Endothelial cell of umbilical vein (primary cell): ENCODE results near the gene FLRT3. TPM values are rescaled to one million over a fixed set of nuclear protein-coding genes. Genes with fewer than 3 reads are reported as not detected.

Experiments used
- Bru-seq: library from RNA; stranded (reverse); fragments of 400-500 nt; gene quantifications from one replicate; lab custom pipeline; 2021; lab: Mats Ljungman, UMichigan
- BruChase-seq, 2 experiments: library from RNA; stranded (reverse); fragments of 400-500 nt; gene quantifications; one replicate each; lab custom pipeline; 2021; lab: Mats Ljungman, UMichigan
- BruUV-seq: library from RNA; stranded (reverse); fragments of 400-500 nt; replicated peaks from 2 replicates; lab custom pipeline; 2021; lab: Mats Ljungman, UMichigan
- CTCF ChIA-PET: fragments of 300-600, 350-600 bp; sonication (Branson Sonifier 250); formaldehyde crosslinking; loops from one replicate; lab custom pipeline; 2021; ENCODE audit warnings: antibody characterized with exemption, inconsistent platforms; lab: Charles Lee
- POLR2A ChIA-PET: fragments of 300-600, 350-600 bp; sonication (Branson Sonifier 250); formaldehyde crosslinking; loops from one replicate; lab custom pipeline; 2021; ENCODE audit warnings: antibody characterized with exemption, inconsistent platforms; lab: Charles Lee
- DNase-seq: peaks from one replicate; pipeline ENCODE4 v3.0.0-alpha.2; 2011; ENCODE audit warnings: low read depth, low spot score
- FAIRE-seq: peaks from 2 replicates; lab custom pipeline; 2011; peaks lifted over from hg19 to GRCh38; lab: Jason Lieb, UNC
- H2AFZ ChIP-seq: 2 replicates; pipeline ENCODE4 v1.6.0; 2012; ENCODE audit warnings: low read depth, low read length, control low read depth, inconsistent platforms
- H3K27ac ChIP-seq: 2 replicates; pipeline ENCODE4 v1.5.1; 2011; ENCODE audit warnings: low read depth, mild to moderate bottlenecking, control low read depth, low read length, moderate library complexity; ENCODE audit not compliant: insufficient read depth
- H3K27me3 ChIP-seq, 2 experiments: 2 replicates each; pipeline versions ENCODE4 v1.6.0 to v1.6.1; 2011; ENCODE audit warnings: low read length in 2 of 2, mixed read lengths in 1 of 2; ENCODE audit not compliant: control insufficient read depth in 2 of 2, insufficient read depth in 2 of 2
- H3K36me3 ChIP-seq, 2 experiments: 2 replicates in 1 of 2; 3 replicates in 1 of 2; pipeline ENCODE4 v1.5.1; 2011; ENCODE audit warnings: low read length in 2 of 2, mild to moderate bottlenecking in 1 of 2, moderate library complexity in 1 of 2; ENCODE audit not compliant: control insufficient read depth in 2 of 2, insufficient read depth in 2 of 2; ENCODE audit errors: extremely low read depth in 1 of 2
- H3K4me1 ChIP-seq: 3 replicates; pipeline ENCODE4 v1.5.1; 2011; ENCODE audit warnings: mild to moderate bottlenecking, low read length; ENCODE audit not compliant: control insufficient read depth, insufficient read depth; ENCODE audit errors: extremely low read depth
- H3K4me2 ChIP-seq: 2 replicates; pipeline ENCODE4 v1.6.1; 2011; ENCODE audit warnings: low read length, control low read depth, mixed read lengths; ENCODE audit not compliant: insufficient read depth
- H3K4me3 ChIP-seq, 3 experiments: fragments of 200-600 bp in 1 of 3; sonication (generic), shearing (Covaris generic) in 1 of 3; replicated peaks in 1 of 3; 2 replicates each; pipeline ENCODE4 v1.5.1; 2011 to 2016; ENCODE audit warnings: control low read depth in 3 of 3, low read length in 3 of 3, mild to moderate bottlenecking in 2 of 3, inconsistent platforms in 1 of 3, low read depth in 1 of 3, moderate library complexity in 1 of 3; ENCODE audit not compliant: insufficient read depth in 1 of 3
- H3K79me2 ChIP-seq: 2 replicates; pipeline ENCODE4 v1.6.0; 2012; ENCODE audit warnings: low read length, inconsistent platforms; ENCODE audit not compliant: control insufficient read depth, insufficient read depth
- H3K9ac ChIP-seq: replicated peaks from 2 replicates; pipeline ENCODE3; 2011; ENCODE audit warnings: low read length, control low read depth; ENCODE audit not compliant: insufficient read depth; ENCODE audit errors: extremely low read depth
- H3K9me1 ChIP-seq: replicated peaks from 3 replicates; pipeline ENCODE4 v1.6.0; 2011; ENCODE audit warnings: mild to moderate bottlenecking, low read length; ENCODE audit not compliant: control insufficient read depth, insufficient read depth; ENCODE audit errors: extremely low read depth
- H3K9me3 ChIP-seq: replicated peaks from 2 replicates; pipeline ENCODE4 v1.5.1; 2012; ENCODE audit warnings: low read length, inconsistent platforms; ENCODE audit not compliant: control insufficient read depth, insufficient read depth
- H4K20me1 ChIP-seq: replicated peaks from 2 replicates; pipeline ENCODE3; 2011; ENCODE audit warnings: mild to moderate bottlenecking, low read length; ENCODE audit not compliant: control insufficient read depth, insufficient read depth; ENCODE audit errors: extremely low read depth
- CTCF ChIP-seq, 2 donors: IDR thresholded peaks; 1 replicate in 1 of 2; 2 replicates in 1 of 2; pipeline ENCODE4 v1.5.1; 2011; ENCODE audit warnings: low read length in 2 of 2, mild to moderate bottlenecking in 2 of 2, moderate library complexity in 2 of 2, control low read depth in 1 of 2, inconsistent platforms in 1 of 2, low read depth in 1 of 2; ENCODE audit not compliant: insufficient read depth in 1 of 2; ENCODE audit errors: extremely low read depth in 1 of 2
- JUN ChIP-seq: IDR thresholded peaks from 2 replicates; pipeline ENCODE4 v1.6.1; 2011; ENCODE audit warnings: borderline replicate concordance, low read depth; ENCODE audit not compliant: insufficient read length, insufficient read depth
- MYC ChIP-seq: IDR thresholded peaks from one replicate; pipeline ENCODE4 v1.6.1; 2011; ENCODE audit warnings: mild to moderate bottlenecking, low read depth, low read length
- dilution Hi-C: fragments of 300-500 bp; cut with MboI; formaldehyde crosslinking; loops from one replicate; pipeline ENCODE4 v1.15.0; 2019; ENCODE audit warnings: low sequenced_read_pairs; ENCODE audit not compliant: extremely low pct_ligation_motif_present
- intact Hi-C: fragments of 100-400 bp; cut with micrococcal nuclease; formaldehyde crosslinking; loops from one replicate; pipeline ENCODE4 v1.10.0; 2022
- long read RNA-seq: library from polyadenylated mRNA; stranded (forward); transcript quantifications from one replicate; pipeline ENCODE4 v2.0.0, GENCODE V29; 2021
- polyA minus RNA-seq, 3 experiments: library from RNA; depleted of rRNA, polyadenylated mRNA; stranded (reverse); fragments of >200 nt; gene quantifications; 1 replicate in 1 of 3; 2 replicates in 2 of 3; pipeline ENCODE4 v1.2.3, GENCODE V29; 2011
- polyA plus RNA-seq, 4 experiments: library from polyadenylated mRNA; depleted of rRNA in 3 of 4; stranded (reverse) in 3 of 4; unstranded in 1 of 4; fragments of >200 nt; gene quantifications; 2 replicates each; pipeline versions ENCODE4 v1.2.1 to v1.2.3, GENCODE V29; 2011 to 2012; ENCODE audit warnings: missing spikeins in 1 of 4
- total RNA-seq: library from RNA; stranded (reverse); gene quantifications from 2 replicates; pipeline ENCODE4 v1.2.3, GENCODE V29; 2021

Gene FLRT3
- total RNA-seq (0.09 and 0.13 TPM in 2 replicates), polyA plus RNA-seq (0.06 and 0.08 TPM in 2 replicates), polyA minus RNA-seq (0.12 TPM in 1 of 2 replicates, not detected in the other), Bru-seq, nascent RNA (percentile 28 among the genes with signal in this experiment), BruChase-seq, experiment 1, labeled RNA remaining after a 6-hour chase (percentile 27 among the genes with signal in this experiment), BruChase-seq, experiment 2, labeled RNA remaining after a 2-hour chase (percentile 26 among the genes with signal in this experiment)
- 0.06 and 0.07 TPM in 2 replicates for polyA plus RNA-seq (2011; cell fraction: cytosol; rRNA removed)
- polyA plus RNA-seq (2011; cell fraction: nucleus; rRNA removed) = 0.11 and 0.20 TPM in 2 replicates
- polyA plus RNA-seq (2012) = 0.14 and 0.48 TPM in 2 replicates
- 0.51 TPM for polyA minus RNA-seq (2011; cell fraction: cytosol; rRNA and poly(A)+ RNA removed)
- 0.10 and 0.29 TPM in 2 replicates for polyA minus RNA-seq (2011; cell fraction: nucleus; rRNA and poly(A)+ RNA removed)
- long read RNA-seq = 0 reads

GRCh38 chr20:14337400-14338171, at the start of gene FLRT3:
Gene FLRT3, minus strand, starts transcription at chr20:14337612. Its CDS starts 10,106 bp downstream, at chr20:14327506.
- Histone ChIP-seq H3K27me3 (peaks cover 0 to 2% of the 10 kb centered on the region in 2 experiments), H3K36me3 (no peaks in the 10 kb centered on the region), H3K9ac (peak within 1 kb of the TSS; percentile 67), H3K4me1 (peaks cover 5% of the 10 kb centered on the region), H3K79me2 (no peaks in the 10 kb centered on the region), H3K9me1 (no peaks in the 10 kb centered on the region), H4K20me1 (no peaks in the 10 kb centered on the region), H3K4me2 (peak within 1 kb of the TSS; percentile 94), H2AFZ (peak within 1 kb of the TSS; percentile 96), H3K9me3 (no peaks in the 10 kb centered on the region), H3K4me3 (peak within 1 kb of the TSS; percentile 30 to 65 (median 39)), H3K27ac (peak within 1 kb of the TSS; percentile 15)
- intact Hi-C loops = loop anchor here (1.0 to 10.0 kb wide), 5 partner anchors 255 to 1597 kb away; no protein-coding TSS in a partner anchor
- dilution Hi-C loops = no loop called here
- POLR2A ChIA-PET = interaction anchor here (0.8 to 0.9 kb wide), 2 partner anchors 160 to 1317 kb away, joined by 3 read pairs; no protein-coding TSS in a partner anchor
- no TSS peak for BruUV-seq
- peak; percentile 97 for FAIRE-seq
- TF ChIP-seq MYC (no peak), CTCF (IDR thresholded peaks at IDR 0.05; ENCODE audit: extremely low read depth in 1 of 2, insufficient read depth in 1 of 2, low read depth in 1 of 2, low read length in 2 of 2) (peak; percentile 74 to 88), JUN (peak; percentile 67)
- peak; percentile 95 for DNase-seq
- CTCF ChIA-PET = interaction anchor here (0.5 to 4.9 kb wide), 66 partner anchors 10 to 1593 kb away, joined by 3 to 145 read pairs (median 4); no protein-coding TSS in a partner anchor
